Natural killer cell (primary cell): ENCODE results near the gene ABTB2. TPM values are rescaled to one million over a fixed set of nuclear protein-coding genes. Genes with fewer than 3 reads are reported as not detected.

Experiments used
- ATAC-seq, 3 donors: fragments of 150-1000 bp in 2 of 3; fragments of 200-7000 bp in 1 of 3; cut with Tn5 transposase; 1 replicate in 1 of 3; 2 replicates in 2 of 3; pipeline ENCODE4 v1.10.0; 2021; ENCODE audit warnings: mild to moderate bottlenecking in 2 of 3, moderate library complexity in 2 of 3
- DNase-seq, 2 donors: peaks; one replicate each; pipeline versions ENCODE4 v3.0.0 to v3.0.0-alpha.2; 2013 to 2021; ENCODE audit warnings: mixed read lengths in 1 of 2
- H3K27ac ChIP-seq: one replicate; pipeline ENCODE4 v1.5.1; 2013; ENCODE audit warnings: mild to moderate bottlenecking, low read length
- H3K27me3 ChIP-seq: one replicate; pipeline ENCODE4 v1.6.1; 2013; ENCODE audit warnings: low read length; ENCODE audit not compliant: control insufficient read depth, insufficient read depth
- H3K36me3 ChIP-seq: one replicate; pipeline ENCODE4 v1.6.1; 2013; ENCODE audit warnings: low read length; ENCODE audit not compliant: control insufficient read depth, insufficient read depth
- H3K4me1 ChIP-seq: one replicate; pipeline ENCODE4 v1.6.1; 2013; ENCODE audit warnings: low read length; ENCODE audit not compliant: control insufficient read depth, insufficient read depth
- H3K4me3 ChIP-seq: one replicate; pipeline ENCODE4 v1.5.1; 2013; ENCODE audit warnings: low read length
- H3K9me3 ChIP-seq: one replicate; pipeline ENCODE4 v1.6.1; 2013; ENCODE audit warnings: low read length; ENCODE audit not compliant: control insufficient read depth, insufficient read depth
- H3K27ac Mint-ChIP-seq, 2 donors: one replicate each; pipeline ENCODE4 v1.8.0; 2022; ENCODE audit warnings: mild to moderate bottlenecking in 2 of 2, mixed read lengths in 2 of 2, moderate library complexity in 1 of 2
- H3K27me3 Mint-ChIP-seq, 2 donors: one replicate each; pipeline ENCODE4 v1.8.0; 2022; ENCODE audit warnings: low read depth in 2 of 2, mixed read lengths in 2 of 2
- H3K36me3 Mint-ChIP-seq: one replicate; pipeline ENCODE4 v1.8.0; 2022; ENCODE audit warnings: mixed read lengths
- H3K4me1 Mint-ChIP-seq, 2 donors: one replicate each; pipeline ENCODE4 v1.8.0; 2022; ENCODE audit warnings: mixed read lengths in 2 of 2
- H3K4me3 Mint-ChIP-seq: one replicate; pipeline ENCODE4 v1.8.0; 2022; ENCODE audit warnings: mild to moderate bottlenecking, moderate library complexity, mixed read lengths
- H3K9me3 Mint-ChIP-seq, 2 donors: one replicate each; pipeline ENCODE4 v1.8.0; 2022; ENCODE audit warnings: mixed read lengths in 2 of 2
- CTCF ChIP-seq: fragments of 200-600 bp; IDR thresholded peaks from one replicate; pipeline ENCODE4 v1.8.0; 2022; ENCODE audit warnings: antibody characterized with exemption
- WGBS: methylation state at CpG from one replicate; pipeline ENCODE4 v1.1.7; 2013; ENCODE audit warnings: missing lambda C conversion rate; ENCODE audit not compliant: insufficient coverage; 5-methylcytosine and 5-hydroxymethylcytosine counted together
- intact Hi-C: fragments of 100-400 bp; cut with micrococcal nuclease; formaldehyde crosslinking; loops from one replicate; pipeline ENCODE4 v1.14.2; 2022
- total RNA-seq, 4 donors: library from RNA; stranded (reverse); fragments of 120-200 nt in 1 of 4; gene quantifications; one replicate each; pipeline versions ENCODE4 v1.2.3 to v1.2.4, GENCODE V29; 2013 to 2022

The ABTB2 gene
- total RNA-seq, 3 donors from 2014 or later (not counting 1 experiment from before 2014, with no cell fraction given): 0.65 to 1.7 (median 1.1) TPM

GRCh38 chr11:34300026-34300925 lies 57.5 kb downstream of the ABTB2 start:
- Histone ChIP-seq H3K4me1 (peaks cover 16% of the 10 kb centered on the region), H3K36me3 (no peaks in the 10 kb centered on the region), H3K27me3 (no peaks in the 10 kb centered on the region), H3K27ac (no peak overlapping the region), H3K4me3 (no peak overlapping the region), H3K9me3 (no peaks in the 10 kb centered on the region)
- WGBS: 80% methylated on average over 11 of the region's 11 CpGs
- no peak overlapping the region for H3K4me3 Mint-ChIP-seq
- H3K9me3 Mint-ChIP-seq: no peaks in the 10 kb centered on the region
- ATAC-seq: no peak
- H3K27ac Mint-ChIP-seq: no peak overlapping the region
- H3K4me1 Mint-ChIP-seq: peaks cover 13 to 15% of the 10 kb centered on the region in 2 donors
- intact Hi-C loops: no loop called here
- DNase-seq: no peak
- no peaks in the 10 kb centered on the region for H3K27me3 Mint-ChIP-seq
- no peak for TF ChIP-seq CTCF
- no peaks in the 10 kb centered on the region for H3K36me3 Mint-ChIP-seq

- Histone ChIP-seq H3K27ac (no peak overlapping the region), H3K9me3 (no peaks in the 10 kb centered on the region), H3K27me3 (no peaks in the 10 kb centered on the region), H3K36me3 (no peaks in the 10 kb centered on the region), H3K4me1 (peaks cover 16% of the 10 kb centered on the region), H3K4me3 (no peak overlapping the region)
- Mint-ChIP-seq H3K4me3 (no peak overlapping the region), H3K27ac (no peak overlapping the region), H3K27me3 (no peaks in the 10 kb centered on the region), H3K36me3 (no peaks in the 10 kb centered on the region), H3K9me3 (no peaks in the 10 kb centered on the region), H3K4me1 (peaks cover 13 to 15% of the 10 kb centered on the region in 2 donors)
- ATAC-seq: no peak
- WGBS: 91% methylated on average over 11 of the region's 11 CpGs
- no peak for DNase-seq
- intact Hi-C loops: no loop called here
- no peak for TF ChIP-seq CTCF
Measured at GRCh38 chr11:34299284-34299972, 58.4 kb downstream of the ABTB2 start.

- intact Hi-C loops: no loop called here
- no peak overlapping the region for H3K4me3 Mint-ChIP-seq
- H3K4me1 Mint-ChIP-seq: peaks cover 13 to 15% of the 10 kb centered on the region in 2 donors
- Histone ChIP-seq H3K36me3 (no peaks in the 10 kb centered on the region), H3K27ac (no peak overlapping the region), H3K9me3 (no peaks in the 10 kb centered on the region), H3K4me1 (peaks cover 16% of the 10 kb centered on the region), H3K4me3 (no peak overlapping the region), H3K27me3 (no peaks in the 10 kb centered on the region)
- no peaks in the 10 kb centered on the region for H3K9me3 Mint-ChIP-seq
- H3K27ac Mint-ChIP-seq: no peak overlapping the region
- WGBS: 91% methylated on average over 1 of the region's 2 CpGs
- H3K27me3 Mint-ChIP-seq: no peaks in the 10 kb centered on the region
- H3K36me3 Mint-ChIP-seq: no peaks in the 10 kb centered on the region
- ATAC-seq (no peak), DNase-seq (no peak)
- no peak for TF ChIP-seq CTCF
Measured at GRCh38 chr11:34298871-34299270, 58.9 kb downstream of the ABTB2 start.
